K562 (cell line): Measurements from ENCODE around the gene C3. TPM values are rescaled to one million over a fixed set of nuclear protein-coding genes. Genes with fewer than 3 reads are reported as not detected.
A peak's percentile ranks its signal among the peaks of the same experiment; 100 is the strongest.

ENCODE experiments used
- BACH1 ChIP-seq: fragments of 200-800 bp; sonication (Bioruptor generic); IDR thresholded peaks from 2 replicates; pipeline ENCODE4 v1.6.1; 2016; ENCODE audit warnings: missing genetic modification characterization, missing compliant biosample characterization
- CCNT2 ChIP-seq: IDR thresholded peaks from 2 replicates; pipeline ENCODE4 v1.6.1; 2011; ENCODE audit warnings: borderline replicate concordance, low read depth, mild to moderate bottlenecking, moderate library complexity, mixed read lengths, low read length; ENCODE audit not compliant: insufficient read length; ENCODE audit errors: extremely low read depth
- CSDE1 ChIP-seq, 2 experiments: fragments of 450-650 bp; IDR thresholded peaks; 2 replicates each; pipeline ENCODE4 v1.6.1; 2016; ENCODE audit warnings: mild to moderate bottlenecking in 1 of 2
- E2F3 ChIP-seq: fragments of 250-450 bp; sonication (Bioruptor Pico); IDR thresholded peaks from 2 replicates; pipeline ENCODE4 v1.4.0; 2020; ENCODE audit warnings: mild to moderate bottlenecking
- ELF2 ChIP-seq: fragments of 250-450 bp; sonication (Bioruptor Pico); IDR thresholded peaks from 2 replicates; pipeline ENCODE4 v1.5.0; 2021; ENCODE audit warnings: mild to moderate bottlenecking
- ELK1 ChIP-seq: sonication (generic); formaldehyde crosslinking; IDR thresholded peaks from 2 replicates; pipeline ENCODE4 v1.8.1; 2022; ENCODE audit warnings: missing genetic modification reagents
- EP400 ChIP-seq: fragments of 450-650 bp; IDR thresholded peaks from 2 replicates; pipeline ENCODE4 v1.6.1; 2017; ENCODE audit warnings: antibody characterized with exemption, mild to moderate bottlenecking, moderate library complexity
- FOXP1 ChIP-seq: sonication (generic); formaldehyde crosslinking; IDR thresholded peaks from 2 replicates; pipeline ENCODE4 v1.8.0; 2022; ENCODE audit warnings: mild to moderate bottlenecking, missing genetic modification reagents
- GABPB1 ChIP-seq: sonication (generic); formaldehyde crosslinking; IDR thresholded peaks from 2 replicates; pipeline ENCODE4 v1.8.0; 2022; ENCODE audit warnings: mild to moderate bottlenecking, missing genetic modification reagents
- GATA2 ChIP-seq: sonication (generic); formaldehyde crosslinking; IDR thresholded peaks from 2 replicates; pipeline ENCODE4 v1.4.0; 2020; ENCODE audit warnings: mild to moderate bottlenecking, missing genetic modification reagents
- KAT8 ChIP-seq: fragments of 450-650 bp; IDR thresholded peaks from 2 replicates; pipeline ENCODE4 v1.6.1; 2016; ENCODE audit warnings: low read depth, mild to moderate bottlenecking
- PHF20 ChIP-seq: fragments of 450-650 bp; IDR thresholded peaks from 2 replicates; pipeline ENCODE4 v1.6.1; 2018; ENCODE audit not compliant: partially characterized antibody
- POLR2H ChIP-seq: IDR thresholded peaks from 2 replicates; pipeline ENCODE4 v1.6.1; 2016; ENCODE audit warnings: missing genetic modification characterization, low read depth, mild to moderate bottlenecking, control low read depth, missing compliant biosample characterization, moderate library complexity
- PURB ChIP-seq: sonication (generic); formaldehyde crosslinking; IDR thresholded peaks from 2 replicates; pipeline ENCODE4 v1.9.0; 2021; ENCODE audit warnings: low read depth, mild to moderate bottlenecking, missing genetic modification reagents
- RFX7 ChIP-seq: fragments of 250-450 bp; sonication (Bioruptor Pico); IDR thresholded peaks from 2 replicates; pipeline ENCODE4 v1.5.1; 2021; ENCODE audit warnings: mild to moderate bottlenecking
- RHOXF2B ChIP-seq: fragments of 250-450 bp; sonication (Bioruptor Pico); conservative IDR thresholded peaks from 2 replicates; pipeline ENCODE4 v1.5.1; 2021
- SETDB1 ChIP-seq: IDR thresholded peaks from one replicate; pipeline ENCODE4 v1.6.1; 2012; ENCODE audit warnings: low read length, control low read depth, inconsistent platforms
- SFPQ ChIP-seq: fragments of 200-400 bp; formaldehyde crosslinking; IDR thresholded peaks from 2 replicates; pipeline ENCODE4 v1.6.1; 2017; ENCODE audit warnings: mild to moderate bottlenecking, low read depth, low read length, moderate library complexity
- SNAPC5 ChIP-seq: fragments of 250-450 bp; sonication (Bioruptor Pico); IDR thresholded peaks from 2 replicates; pipeline ENCODE4 v1.8.0; 2021; ENCODE audit warnings: moderate library complexity, mild to moderate bottlenecking, inconsistent platforms
- TAF1 ChIP-seq: IDR thresholded peaks from 2 replicates; pipeline ENCODE4 v1.6.1; 2011; ENCODE audit warnings: mild to moderate bottlenecking, low read length, moderate library complexity; ENCODE audit not compliant: insufficient read depth, control insufficient read depth, severe bottlenecking; ENCODE audit errors: extremely low read depth
- TCF7 ChIP-seq: sonication (generic); IDR thresholded peaks from 2 replicates; pipeline ENCODE4 v1.6.1; 2016; ENCODE audit warnings: antibody characterized with exemption, borderline replicate concordance
- THRA ChIP-seq: fragments of 450-650 bp; IDR thresholded peaks from 2 replicates; pipeline ENCODE4 v1.6.1; 2017; ENCODE audit warnings: mild to moderate bottlenecking, moderate library complexity
- WHSC1 ChIP-seq: IDR thresholded peaks from one replicate; pipeline ENCODE4 v1.6.1; 2012; ENCODE audit warnings: low read length, control low read depth, inconsistent platforms
- ZBED1 ChIP-seq: IDR thresholded peaks from 2 replicates; pipeline ENCODE4 v1.6.1; 2014
- ZNF134 ChIP-seq: fragments of 250-450 bp; sonication (Bioruptor Pico); conservative IDR thresholded peaks from 2 replicates; pipeline ENCODE4 v1.4.0; 2020
- ZNF174 ChIP-seq: fragments of 250-450 bp; sonication (Bioruptor Pico); IDR thresholded peaks from 2 replicates; pipeline ENCODE4 v1.4.0; 2020; ENCODE audit warnings: mild to moderate bottlenecking
- ZNF507 ChIP-seq: conservative IDR thresholded peaks from 2 replicates; pipeline ENCODE4 v1.6.1; 2017; ENCODE audit warnings: missing genetic modification characterization, missing compliant biosample characterization
- ZNF668 ChIP-seq: fragments of 250-450 bp; sonication (Bioruptor Pico); IDR thresholded peaks from 2 replicates; pipeline ENCODE4 v1.8.0; 2022; ENCODE audit warnings: mild to moderate bottlenecking, inconsistent platforms
- ZNF695 ChIP-seq: fragments of 450-650 bp; formaldehyde crosslinking; IDR thresholded peaks from 2 replicates; pipeline ENCODE4 v1.4.0; 2020; ENCODE audit warnings: mild to moderate bottlenecking, moderate library complexity
- polyA plus RNA-seq, 8 experiments: library from polyadenylated mRNA; depleted of rRNA in 4 of 8; stranded (reverse) in 5 of 8; unstranded in 3 of 8; fragments of >200 nt; fragmentation: Nextera tagmentation in 2 of 8; fragmentation: Illumina TruSeq in 1 of 8; extraction: Ambion mirVana in 2 of 8; extraction: Trizol in 1 of 8; gene quantifications; 2 replicates each; pipeline versions ENCODE4 v1.2.1 to v1.2.3, GENCODE V29; 2011 to 2014; ENCODE audit warnings: inconsistent platforms in 1 of 8, missing spikeins in 1 of 8
- total RNA-seq, 7 experiments: library from RNA; depleted of rRNA in 6 of 7; stranded (reverse); fragments of >200 nt in 6 of 7; fragmentation: Illumina TruSeq in 2 of 7; extraction: Trizol in 2 of 7; gene quantifications; 2 replicates each; pipeline versions ENCODE4 v1.2.1 to v1.2.3, GENCODE V29; 2011 to 2021; ENCODE audit warnings: low replicate concordance in 1 of 7

The C3 gene
- total and polyA plus RNA-seq, 9 of the 15 experiments (the other 6 are each of a cell fraction or from before 2014, with no cell fraction given) = 0.59 to 10.6 (median 2.2) TPM

- no peak for TF ChIP-seq BACH1
- TF ChIP-seq POLR2H (tag) = no peak
- TF ChIP-seq SFPQ = no peak
- TF ChIP-seq GABPB1 (CRISPR knock-in tag) = no peak
- no peak for TF ChIP-seq ZBED1
- no peak for TF ChIP-seq E2F3 (CRISPR knock-in tag)
- no peak for TF ChIP-seq RHOXF2B (CRISPR knock-in tag)
- TF ChIP-seq CSDE1 (IDR thresholded peaks at IDR 0.05) = no peak; a peak in 1 of 4 replicates
- no peak for TF ChIP-seq ZNF134 (CRISPR knock-in tag)
- TF ChIP-seq ZNF174 = no peak
- no peak for TF ChIP-seq ELK1 (CRISPR knock-in tag)
- TF ChIP-seq ZNF668 (CRISPR knock-in tag) = no peak
- TF ChIP-seq ZNF507 (tag) = no peak
- peak; percentile 10 for TF ChIP-seq TAF1
- TF ChIP-seq GATA2 = no peak
- TF ChIP-seq SETDB1 = no peak
- TF ChIP-seq ELF2 = peak; percentile 74
- no peak for TF ChIP-seq TCF7
- TF ChIP-seq EP400 = no peak; the same call in 1 of the 2 replicates
- TF ChIP-seq FOXP1 (CRISPR knock-in tag) = no peak; the same call in 1 of the 2 replicates
- no peak for TF ChIP-seq RFX7 (CRISPR knock-in tag)
- no peak for TF ChIP-seq ZNF695 (CRISPR knock-in tag)
- no peak for TF ChIP-seq SNAPC5 (CRISPR knock-in tag)
- TF ChIP-seq PHF20 = peak; percentile 14
- no peak for TF ChIP-seq WHSC1
- no peak for TF ChIP-seq PURB (CRISPR knock-in tag)
- TF ChIP-seq KAT8 = no peak
- TF ChIP-seq THRA = no peak
- peak; percentile 86 for TF ChIP-seq CCNT2
Observed at GRCh38 chr19:6737284-6737872, 16.9 kb upstream of the C3 start, which contains the start of gene GPR108 (continued).
